Renal pelvis (tissue), 4 donors: ENCODE data around the gene UBE2Q2. TPM values are rescaled to one million over a fixed set of nuclear protein-coding genes. Genes with fewer than 3 reads are reported as not detected.

Experiments
- DNase-seq: peaks from one replicate; pipeline ENCODE4 v3.0.0-alpha.2; 2013
- polyA plus RNA-seq, 3 donors: library from polyadenylated mRNA; unstranded; fragments of 120-200 nt; gene quantifications; one replicate each; pipeline ENCODE4 v1.2.1, GENCODE V29; 2013; ENCODE audit not compliant: insufficient read length in 3 of 3

The UBE2Q2 gene
- polyA plus RNA-seq, 3 donors: 40.8 to 44.8 (median 43.4) TPM

DNA sequence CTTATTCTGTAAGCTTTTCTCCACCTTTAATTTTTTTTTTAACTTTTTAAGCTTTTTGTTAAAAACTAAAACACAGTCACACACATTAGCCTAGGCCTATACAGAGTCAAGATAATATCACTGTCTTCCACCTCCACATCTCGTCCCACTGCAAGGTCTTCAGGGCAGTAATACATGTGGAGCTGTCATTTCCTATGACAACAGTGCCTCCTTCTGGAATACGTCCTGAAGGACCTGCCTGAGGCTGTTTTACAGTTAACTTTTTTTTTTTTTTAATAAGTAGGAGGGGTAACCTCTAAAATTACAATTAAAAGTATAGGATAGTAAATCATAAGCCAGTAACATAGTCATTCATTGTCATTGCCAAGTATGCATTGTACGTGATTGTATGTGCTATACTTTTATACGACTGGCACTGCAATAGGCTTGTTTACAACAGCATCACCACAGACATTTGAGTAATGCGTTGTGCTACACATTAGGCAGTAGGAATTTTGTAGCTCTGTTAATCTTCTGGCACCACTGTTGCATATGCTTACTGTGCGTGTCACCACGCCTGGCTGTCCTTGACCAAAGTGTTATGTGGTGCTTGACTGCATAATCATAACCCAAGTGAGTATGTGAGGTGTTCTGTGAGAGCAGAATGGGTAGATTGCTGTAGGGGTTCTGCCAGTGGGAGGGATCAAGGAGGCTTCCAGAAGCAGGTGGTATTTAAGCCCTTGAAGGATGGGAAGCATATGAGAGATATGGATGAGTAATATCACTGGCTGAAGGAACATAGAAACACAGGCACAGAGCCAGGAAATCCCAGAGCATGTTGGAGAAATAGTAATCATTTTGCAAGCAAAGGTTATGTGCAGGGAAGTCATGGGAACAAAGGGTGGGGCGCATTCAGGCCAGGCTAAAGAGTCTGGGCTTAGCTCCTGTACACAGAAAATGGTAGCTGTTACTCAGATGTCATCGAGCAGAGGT lies 78.8 kb downstream of the UBE2Q2 start:
- no peak for DNase-seq

DNA sequence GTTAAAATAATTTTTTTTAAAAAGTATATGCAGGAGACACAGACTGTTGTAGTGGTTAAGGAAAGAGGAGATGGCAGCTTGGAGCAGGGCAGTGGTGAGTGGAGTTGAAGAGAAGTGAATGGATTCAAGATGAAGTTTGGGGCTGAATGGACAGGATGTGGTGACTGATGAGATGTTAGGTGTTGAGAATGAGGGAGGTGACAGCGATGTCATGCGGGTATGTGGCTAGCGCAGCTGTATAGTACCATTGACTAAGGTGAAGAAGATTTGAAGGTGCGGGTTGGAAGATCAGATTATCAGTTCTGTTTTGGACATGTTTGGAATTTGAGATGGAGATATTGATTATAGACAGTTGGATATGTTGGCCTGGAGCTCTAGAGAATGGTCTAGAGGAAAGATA lies 80.5 kb downstream of the UBE2Q2 start:
- DNase-seq: no peak

DNA sequence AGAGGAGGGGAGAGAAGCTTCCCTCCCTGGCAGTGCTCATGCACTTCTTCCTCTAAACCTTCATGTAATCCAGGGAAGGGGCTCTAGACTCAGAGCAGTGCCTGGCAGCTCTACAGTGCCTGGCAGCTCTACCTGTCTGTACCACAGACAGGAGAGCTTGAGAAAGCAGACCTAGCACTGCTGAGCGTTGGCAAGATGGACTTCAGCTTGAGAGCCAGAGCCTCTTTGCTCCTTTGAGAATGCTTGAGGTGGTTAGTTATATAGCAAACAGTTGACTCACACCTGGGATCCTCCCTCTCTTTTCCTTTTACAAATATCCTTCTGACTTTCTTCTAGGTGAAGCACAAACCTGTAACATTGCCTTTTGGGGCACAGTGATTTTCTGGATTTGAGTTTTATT lies 81.3 kb downstream of the UBE2Q2 start:
- DNase-seq: no peak

DNA sequence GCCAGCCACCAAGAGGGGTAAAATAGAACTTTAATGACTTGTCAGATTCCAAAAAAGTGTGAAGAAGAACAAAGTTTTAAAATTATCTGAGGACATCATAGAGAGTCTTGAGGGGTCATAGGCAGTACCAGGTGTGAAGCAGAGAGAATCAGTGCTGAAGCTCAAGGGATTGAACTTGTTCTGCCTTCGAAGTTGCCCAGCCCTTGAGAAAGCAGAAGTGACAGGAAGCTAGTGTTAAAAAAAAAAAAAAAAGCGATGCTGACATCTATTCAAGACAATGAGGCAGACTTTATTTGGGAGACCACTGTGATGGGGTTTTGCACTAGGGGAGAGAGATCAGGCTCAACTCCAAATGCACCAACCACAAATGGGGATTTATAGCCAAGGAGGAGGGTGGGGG lies 82.2 kb downstream of the UBE2Q2 start:
- no peak for DNase-seq

DNA sequence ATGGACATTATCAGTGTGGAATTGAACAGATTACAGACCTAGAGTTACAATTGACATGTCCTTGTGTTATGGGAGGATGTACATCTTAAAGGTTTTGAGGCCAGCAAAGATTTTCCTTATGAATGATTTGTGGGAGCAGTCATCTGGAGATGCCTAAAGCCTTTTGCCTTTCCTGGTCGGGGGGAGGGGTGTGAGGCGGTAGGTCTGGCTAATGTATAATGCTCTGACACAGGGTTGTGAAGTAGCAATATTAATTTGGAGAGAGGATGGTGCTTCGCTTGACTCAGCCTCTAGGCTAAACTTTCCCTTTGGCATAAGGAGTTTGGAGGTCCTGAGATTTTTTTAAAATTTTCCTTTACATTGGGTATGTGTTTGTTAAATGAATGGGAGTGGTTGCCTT lies 83.7 kb downstream of the UBE2Q2 start:
- no peak for DNase-seq

DNA sequence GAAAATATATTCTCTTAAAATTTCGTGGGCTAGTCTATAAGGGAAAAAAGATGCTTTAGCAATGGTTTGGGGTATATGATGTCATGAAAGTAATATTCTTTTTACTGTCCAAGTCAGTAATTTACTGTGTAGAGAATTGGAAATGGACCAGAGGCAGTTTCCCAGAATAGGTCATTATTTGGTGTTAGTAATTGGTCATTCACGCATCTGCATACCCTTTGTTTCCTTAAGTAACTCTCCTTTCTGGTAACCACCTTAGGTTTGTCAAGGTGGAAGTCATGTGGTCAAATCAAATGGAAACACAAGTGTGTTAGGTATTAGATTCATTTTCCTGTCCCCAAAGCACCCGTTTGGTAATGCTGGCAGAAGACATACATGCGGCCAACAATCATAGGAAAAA lies 84.4 kb downstream of the UBE2Q2 start:
- DNase-seq: no peak

DNA sequence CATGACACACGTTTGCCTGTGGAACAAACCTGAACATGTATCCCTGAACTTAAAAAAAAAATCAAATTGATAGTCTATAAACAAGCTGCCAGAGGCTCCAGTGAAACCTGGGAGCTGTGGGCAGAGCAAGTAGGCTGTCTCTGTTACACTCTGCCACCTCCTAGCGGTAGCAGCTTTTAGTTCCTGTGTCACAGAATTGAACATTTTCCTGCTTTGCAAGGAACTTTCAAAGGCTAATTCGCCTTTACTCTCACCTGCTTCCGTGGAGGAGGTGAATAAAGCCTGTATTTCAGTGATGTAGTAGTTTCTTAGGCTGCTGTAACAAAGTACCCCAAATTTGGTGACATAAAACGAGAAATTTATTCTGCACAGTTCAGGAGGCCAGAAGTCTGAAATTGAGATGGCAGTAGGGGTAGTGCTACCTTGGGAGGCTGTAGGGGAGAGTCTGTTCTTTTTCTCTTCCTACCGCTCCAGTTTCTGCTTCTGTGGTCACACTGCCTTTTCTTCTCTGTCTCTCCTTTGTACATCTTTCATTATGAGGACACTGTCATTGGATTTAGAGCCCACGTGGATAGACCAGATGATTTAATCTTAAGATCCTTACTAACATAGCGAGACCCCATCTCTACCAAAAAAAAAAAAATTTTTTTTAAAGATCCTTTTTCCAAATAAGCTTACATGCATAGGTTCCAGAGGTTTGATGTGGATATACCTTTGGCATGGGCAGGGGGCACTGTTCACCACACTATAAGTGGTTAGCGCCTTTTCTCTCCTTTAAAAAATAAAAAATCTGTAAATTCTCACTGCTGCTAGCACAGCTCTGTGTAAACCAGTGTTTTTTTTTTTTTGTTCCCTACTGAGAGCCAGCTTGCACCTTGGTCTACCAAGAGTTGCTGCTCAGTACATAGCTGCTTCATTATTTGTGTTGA lies 85.7 kb downstream of the UBE2Q2 start:
- DNase-seq: peak; percentile 41

DNA sequence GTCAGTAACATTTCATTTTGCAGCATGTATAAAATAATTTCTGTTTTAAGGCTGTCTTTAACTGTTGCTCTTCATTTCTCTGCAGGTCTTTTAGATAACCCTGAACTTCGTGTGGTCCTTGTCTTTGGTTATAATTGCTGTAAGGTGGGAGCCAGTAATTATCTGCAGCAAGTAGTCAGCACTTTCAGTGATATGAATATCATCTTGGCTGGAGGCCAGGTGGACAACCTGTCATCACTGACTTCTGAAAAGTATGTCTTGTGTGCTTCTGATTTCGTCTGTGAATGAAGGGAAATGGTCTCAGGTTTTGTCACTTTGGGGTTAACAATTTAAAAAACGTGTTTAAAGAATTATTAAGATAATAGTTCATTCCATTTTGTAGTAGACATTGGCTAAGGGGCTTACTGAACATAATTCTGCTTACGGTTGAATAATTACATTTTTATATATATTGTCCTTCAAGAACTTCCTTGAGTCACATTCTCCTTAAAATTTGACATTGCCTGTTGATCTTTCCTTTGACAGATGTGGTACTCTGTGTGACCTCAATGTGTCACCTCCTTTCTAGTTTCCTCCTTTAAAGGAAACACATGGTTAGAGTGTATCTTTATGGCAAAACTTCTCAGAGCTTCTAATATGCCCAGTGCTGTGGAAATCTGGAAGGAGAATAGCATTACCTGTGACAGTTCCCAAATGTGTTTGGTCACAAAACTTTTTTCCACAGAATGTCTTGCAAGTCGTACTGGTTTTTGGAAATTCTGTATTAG lies 86.7 kb downstream of the UBE2Q2 start:
- no peak for DNase-seq

DNA sequence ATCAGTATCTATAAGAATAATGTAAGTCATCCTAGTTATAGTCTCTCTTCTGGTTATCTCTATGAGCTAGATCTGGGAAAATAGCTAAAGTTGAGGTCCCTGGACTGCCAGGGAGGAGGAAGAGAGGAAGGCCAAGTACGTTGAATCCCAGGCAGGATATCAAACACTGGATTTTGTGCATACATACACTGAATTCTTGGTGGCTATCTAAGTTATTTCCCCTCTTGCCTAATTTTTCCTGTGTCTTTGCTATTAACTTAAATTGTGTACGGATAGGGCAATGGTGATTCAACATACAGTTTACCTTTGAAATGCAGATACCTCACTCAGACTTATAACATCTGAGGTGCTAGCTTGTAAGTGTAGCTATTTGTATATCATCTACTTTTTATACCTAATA lies 87.6 kb downstream of the UBE2Q2 start:
- DNase-seq: no peak

DNA sequence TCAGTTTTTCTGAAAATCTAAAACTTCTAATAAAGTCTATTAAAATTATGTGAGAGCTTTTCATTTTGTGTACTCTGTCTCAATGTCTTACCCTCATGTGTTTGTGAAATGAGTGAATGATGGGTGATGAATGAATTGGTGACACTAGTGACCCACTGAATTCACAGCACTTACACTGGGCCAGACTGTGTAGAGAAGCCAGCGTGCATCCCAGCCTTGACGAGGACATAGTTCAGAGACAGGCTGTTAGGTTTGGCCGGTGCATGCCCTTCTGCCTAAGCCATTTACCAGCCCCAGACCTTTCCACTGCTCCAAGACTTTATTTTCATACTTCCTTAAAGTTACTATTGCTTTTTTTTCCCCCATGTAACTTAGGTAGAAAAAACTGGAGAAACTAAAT lies 99.2 kb downstream of the UBE2Q2 start:
- no peak for DNase-seq

DNA sequence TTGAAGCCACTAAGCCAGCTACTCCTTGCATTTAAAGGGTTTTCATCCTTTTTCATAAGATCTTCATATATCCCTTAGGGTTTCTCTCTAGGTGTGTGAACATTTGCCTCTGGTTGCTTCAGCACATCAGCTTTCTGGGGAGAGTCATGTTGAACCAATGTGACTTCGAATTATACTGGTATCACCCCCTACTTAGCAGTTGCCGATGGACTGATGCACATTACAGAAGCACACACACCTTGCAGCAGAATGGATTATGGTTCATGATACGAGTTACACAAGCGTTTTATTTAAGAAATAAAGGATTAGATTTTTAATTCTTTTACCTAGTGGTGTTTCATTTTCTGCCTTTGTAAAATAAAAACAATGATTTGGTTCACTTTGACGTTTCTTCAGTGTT lies 100.0 kb downstream of the UBE2Q2 start:
- no peak for DNase-seq

DNA sequence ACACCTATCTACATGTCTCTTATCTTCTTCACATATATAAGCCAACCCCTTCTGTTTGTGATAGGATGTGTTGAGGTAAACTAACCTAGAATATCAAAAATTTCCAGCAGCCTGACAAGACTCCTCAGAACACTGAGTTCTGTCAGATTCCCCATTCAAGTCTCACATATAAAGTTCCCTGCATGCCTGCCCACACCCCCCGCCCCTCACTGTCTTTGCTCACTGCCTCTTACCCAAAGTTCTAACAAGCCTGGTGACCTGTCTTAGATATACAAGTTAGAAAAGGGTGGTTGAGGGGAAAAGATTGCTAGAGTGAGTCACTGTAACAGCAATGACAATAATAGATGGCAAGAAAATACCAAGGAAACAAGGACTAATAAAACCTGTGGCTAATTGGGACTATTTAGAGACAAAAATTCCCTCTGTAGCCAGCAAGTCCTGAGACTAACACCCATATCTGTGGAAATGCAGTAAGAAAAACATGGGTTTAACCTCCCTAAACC lies 100.5 kb downstream of the UBE2Q2 start:
- no peak for DNase-seq

DNA sequence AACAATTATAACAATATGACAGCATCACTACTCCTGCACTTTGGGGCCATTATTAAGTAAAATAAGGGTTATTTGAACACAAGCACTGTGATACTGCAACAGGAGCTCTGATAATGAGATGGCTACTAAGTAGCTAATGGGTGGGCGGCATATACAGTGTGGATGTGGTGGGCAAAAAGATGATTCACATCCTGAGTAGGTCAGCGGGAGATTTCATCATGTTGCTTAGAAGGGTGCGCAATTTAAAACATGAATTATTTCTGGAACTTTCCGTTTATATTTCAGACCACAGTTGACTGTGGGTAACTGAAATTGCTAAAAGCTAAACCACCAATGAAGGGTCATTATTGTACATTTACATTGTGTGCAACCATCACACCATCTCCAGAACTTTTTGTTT lies 102.7 kb downstream of the UBE2Q2 start:
- DNase-seq: no peak

DNA sequence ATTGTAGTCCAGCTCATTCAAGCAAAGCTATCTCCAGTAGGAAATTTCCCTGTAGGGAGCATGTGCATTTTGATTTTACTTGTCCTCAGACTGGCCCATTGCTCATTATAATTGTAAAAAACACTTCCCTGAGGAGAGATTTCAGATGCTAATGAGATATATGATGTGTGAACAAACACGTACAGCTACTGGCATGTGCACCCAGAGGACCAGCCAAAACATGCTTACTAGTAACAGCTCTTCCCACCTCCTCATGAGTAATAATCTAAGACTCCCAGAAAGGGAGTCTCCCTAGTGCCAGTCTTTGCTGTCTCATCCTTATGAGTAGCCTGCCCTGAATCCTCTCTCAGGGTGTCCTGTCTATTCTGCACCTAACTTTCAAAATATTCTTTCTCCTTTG lies 103.8 kb downstream of the UBE2Q2 start:
- DNase-seq: no peak

DNA sequence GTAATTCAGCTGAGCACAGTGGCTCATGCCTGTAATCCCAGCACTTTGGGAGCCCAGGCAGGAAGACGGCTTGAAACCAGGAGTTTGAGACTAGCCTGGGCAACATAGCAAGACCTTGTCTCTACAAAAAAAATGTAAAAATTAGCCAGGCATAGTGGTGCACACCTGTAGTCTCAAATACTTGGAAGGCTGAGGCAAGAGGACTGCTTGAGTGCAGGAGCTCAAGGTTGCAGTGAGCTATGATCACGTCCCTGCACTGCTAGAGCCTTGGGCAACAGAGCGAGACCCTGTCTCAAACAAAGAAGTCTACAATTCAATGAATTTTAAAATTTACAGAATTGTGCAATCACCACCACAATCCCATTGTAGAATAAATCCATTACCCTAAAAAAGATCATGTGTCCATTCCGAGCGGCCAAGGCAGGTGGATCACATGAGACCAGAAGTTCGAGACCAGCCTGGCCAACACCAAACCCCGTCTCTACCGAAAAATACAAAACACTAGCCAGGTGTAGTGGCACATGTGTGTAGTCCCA lies 105.6 kb downstream of the UBE2Q2 start:
- DNase-seq: no peak

Other genes starting within 250 kb of the UBE2Q2 start
- 10 to 100 TPM; 25.0 to 32.6 (median 28.9) TPM for gene SNUPN, start 217.7 kb upstream of the UBE2Q2 start, polyA plus RNA-seq
- 10 to 100 TPM; 58.0 to 64.5 (median 59.2) TPM for gene IMP3, start 203.2 kb upstream of the UBE2Q2 start, polyA plus RNA-seq
- 10 to 100 TPM; 20.8 to 22.4 (median 22.3) TPM for gene SNX33, start 195.5 kb upstream of the UBE2Q2 start, polyA plus RNA-seq
- gene CSPG4, start 130.6 kb upstream of the UBE2Q2 start, polyA plus RNA-seq: 10 to 100 TPM in 2 of 3 donors, 1 to 10 TPM in 1; 6.4 to 11.0 (median 10.2) TPM
- 10 to 100 TPM; 48.5 to 55.0 (median 50.7) TPM for gene FBXO22, start 60.4 kb downstream of the UBE2Q2 start, polyA plus RNA-seq
- 1 to 10 TPM; 4.3 to 10.0 (median 8.3) TPM for gene NRG4, start 169.0 kb downstream of the UBE2Q2 start, polyA plus RNA-seq
- gene TMEM266, start 216.5 kb downstream of the UBE2Q2 start, polyA plus RNA-seq: 10 to 100 TPM; 13.0 to 15.2 (median 13.3) TPM